Measurements from ENCODE around the gene UTS2R.

The UTS2R gene

DNA sequence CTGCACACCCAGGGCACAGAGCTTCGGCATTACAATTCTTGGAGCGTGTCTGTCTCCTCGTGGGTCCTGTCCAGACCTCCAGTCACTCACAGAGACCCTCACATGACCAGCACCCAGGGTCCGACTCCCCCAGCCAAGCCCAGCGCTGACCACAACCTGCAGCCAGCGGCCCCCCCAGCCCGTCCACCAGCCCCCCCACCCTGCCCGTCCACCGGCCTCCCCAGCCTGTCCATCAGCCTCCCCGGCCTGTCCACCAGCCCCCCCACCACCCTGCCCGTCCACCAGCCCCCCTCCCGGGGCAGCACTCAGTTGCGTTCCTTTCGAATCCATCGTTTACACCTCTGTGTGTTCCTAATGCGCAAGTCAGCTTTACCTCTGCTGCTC lies 43.8 kb upstream of the UTS2R start:
- Histone ChIP-seq H3K4me1 (ENCODE audit: control insufficient read depth, insufficient read depth, low read length) (peaks cover 17% of the 10 kb centered on the region), H3K27ac (ENCODE audit: extremely low read depth, low read depth, low read length) (no peak overlapping the region), H3K9me3 (ENCODE audit: control insufficient read depth, insufficient read depth, low read depth, low read length) (no peaks in the 10 kb centered on the region), H3K36me3 (ENCODE audit: control insufficient read depth in 2 of 2, insufficient read depth in 1 of 2, low read length in 2 of 2) (no peaks in the 10 kb centered on the region), H3K4me3 (ENCODE audit: low read depth, low read length) (no peak overlapping the region)
- CTCF ChIA-PET, result interaction anchor here (1.2 to 1.3 kb wide), 2 partner anchors 23 to 27 kb away, joined by 4 to 5 read pairs; no protein-coding TSS in a partner anchor
- POLR2A ChIA-PET, result interaction anchor here (0.5 to 1.0 kb wide), 2 partner anchors 16 to 73 kb away, joined by 3 to 4 read pairs; no protein-coding TSS in a partner anchor
- no peak for TF ChIP-seq GLI4 (tag by site-specific recombination; IDR thresholded peaks at IDR 0.05)
- no peak for TF ChIP-seq KLF9 (tag by site-specific recombination; IDR thresholded peaks at IDR 0.05; ENCODE audit: low read depth)
- TF ChIP-seq ZNF513 (tag by site-specific recombination; IDR thresholded peaks at IDR 0.05), result no peak
- TF ChIP-seq ZNF148 (tag by site-specific recombination; IDR thresholded peaks at IDR 0.05; ENCODE audit: borderline replicate concordance), result no peak
- no peak for TF ChIP-seq REST (tag by site-specific recombination; IDR thresholded peaks at IDR 0.05)
- TF ChIP-seq, protein P1, sequence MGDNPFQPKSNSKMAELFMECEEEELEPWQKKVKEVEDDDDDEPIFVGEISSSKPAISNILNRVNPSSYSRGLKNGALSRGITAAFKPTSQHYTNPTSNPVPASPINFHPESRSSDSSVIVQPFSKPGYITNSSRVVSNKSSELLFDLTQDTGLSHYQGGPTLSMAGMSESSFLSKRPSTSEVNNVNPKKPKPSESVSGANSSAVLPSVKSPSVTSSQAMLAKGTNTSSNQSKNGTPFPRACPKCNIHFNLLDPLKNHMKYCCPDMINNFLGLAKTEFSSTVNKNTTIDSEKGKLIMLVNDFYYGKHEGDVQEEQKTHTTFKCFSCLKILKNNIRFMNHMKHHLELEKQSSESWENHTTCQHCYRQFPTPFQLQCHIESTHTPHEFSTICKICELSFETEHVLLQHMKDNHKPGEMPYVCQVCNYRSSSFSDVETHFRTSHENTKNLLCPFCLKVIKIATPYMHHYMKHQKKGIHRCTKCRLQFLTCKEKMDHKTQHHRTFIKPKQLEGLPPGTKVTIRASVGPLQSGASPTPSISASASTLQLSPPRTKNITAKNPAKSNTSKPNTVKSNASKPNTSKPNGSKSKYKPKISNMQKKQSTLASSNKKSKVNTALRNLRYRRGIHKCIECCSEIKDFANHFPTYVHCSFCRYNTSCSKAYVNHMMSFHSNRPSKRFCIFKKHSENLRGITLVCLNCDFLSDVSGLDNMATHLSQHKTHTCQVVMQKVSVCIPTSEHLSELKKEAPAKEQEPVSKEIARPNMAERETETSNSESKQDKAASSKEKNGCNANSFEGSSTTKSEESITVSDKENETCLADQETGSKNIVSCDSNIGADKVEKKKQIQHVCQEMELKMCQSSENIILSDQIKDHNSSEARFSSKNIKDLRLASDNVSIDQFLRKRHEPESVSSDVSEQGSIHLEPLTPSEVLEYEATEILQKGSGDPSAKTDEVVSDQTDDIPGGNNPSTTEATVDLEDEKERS (tag by site-specific recombination; IDR thresholded peaks at IDR 0.05), result no peak
- no peak for TF ChIP-seq ZNF335 (tag by site-specific recombination; conservative IDR thresholded peaks at IDR 0.05)
- no peak for TF ChIP-seq ZNF529 (tag by site-specific recombination; IDR thresholded peaks at IDR 0.05; ENCODE audit: insufficient replicate concordance)
- no peak for TF ChIP-seq ZNF530 (tag by site-specific recombination; IDR thresholded peaks at IDR 0.05; ENCODE audit: low read depth)
- no peak for TF ChIP-seq ZNF555 (tag by site-specific recombination; conservative IDR thresholded peaks at IDR 0.05)
- TF ChIP-seq ZNF501 (tag by site-specific recombination; IDR thresholded peaks at IDR 0.05), result no peak
- TF ChIP-seq ZNF548 (tag by site-specific recombination; IDR thresholded peaks at IDR 0.05), result no peak
